ENCODE results near the gene PAX6.
"Not testable (repeated sequence)": the region's sequence is repeated elsewhere in the genome, so short reads cannot be mapped to it uniquely, and the experiment has no call there.

Gene PAX6

GRCh38 chr11:31763296-31763695, 47.8 kb downstream of the PAX6 start:
- no peak for DNase-seq

- no peak for DNase-seq
Measured at GRCh38 chr11:31761636-31762035, 49.5 kb downstream of the PAX6 start.

- no peak for DNase-seq
Measured at GRCh38 chr11:31757260-31757835, 53.8 kb downstream of the PAX6 start.

GRCh38 chr11:31747581-31747980, 63.5 kb downstream of the PAX6 start:
- no peak for DNase-seq

- DNase-seq = not testable (repeated sequence)
Measured at GRCh38 chr11:31740731-31741368, 70.3 kb downstream of the PAX6 start.

GRCh38 chr11:31740131-31740530, 71.0 kb downstream of the PAX6 start:
- no peak for DNase-seq
